Type B pancreatic cell (in vitro differentiated cells): Measurements from ENCODE around the gene AACS. TPM values are rescaled to one million over a fixed set of nuclear protein-coding genes. Genes with fewer than 3 reads are reported as not detected.

Experiments
- DNase-seq: peaks from one replicate; pipeline ENCODE4 v3.0.0; 2021; ENCODE audit warnings: mixed read lengths; ENCODE audit not compliant: unreplicated experiment; ENCODE audit errors: extremely low spot score
- H3K27ac Mint-ChIP-seq: 2 replicates; pipeline ENCODE4 v1.8.0; 2021; ENCODE audit warnings: mild to moderate bottlenecking, mixed read lengths
- H3K27me3 Mint-ChIP-seq: 2 replicates; pipeline ENCODE4 v1.8.0; 2021; ENCODE audit warnings: mixed read lengths
- H3K36me3 Mint-ChIP-seq: 2 replicates; pipeline ENCODE4 v1.8.0; 2021; ENCODE audit warnings: mixed read lengths
- H3K4me1 Mint-ChIP-seq: one replicate; pipeline ENCODE4 v1.8.0; 2021; ENCODE audit warnings: mixed read lengths; ENCODE audit not compliant: unreplicated experiment
- H3K4me3 Mint-ChIP-seq: 2 replicates; pipeline ENCODE4 v1.8.0; 2021; ENCODE audit warnings: mild to moderate bottlenecking, mixed read lengths
- H3K9me3 Mint-ChIP-seq: 2 replicates; pipeline ENCODE4 v1.8.0; 2021; ENCODE audit warnings: mixed read lengths
- total RNA-seq: library from RNA; stranded (reverse); gene quantifications from 2 replicates; pipeline ENCODE4 v1.2.1, GENCODE V29; 2021; ENCODE audit warnings: low replicate concordance
- TF ChIP-seq, protein P1 (sequence below): fragments of 200-600 bp; sonication (generic); conservative IDR thresholded peaks from 2 replicates; pipeline ENCODE4 v1.5.0; 2021; ENCODE audit warnings: antibody characterized with exemption, mild to moderate bottlenecking

The AACS gene
- total RNA-seq, 1 donor from 2014 or later: 37.1 TPM

DNA sequence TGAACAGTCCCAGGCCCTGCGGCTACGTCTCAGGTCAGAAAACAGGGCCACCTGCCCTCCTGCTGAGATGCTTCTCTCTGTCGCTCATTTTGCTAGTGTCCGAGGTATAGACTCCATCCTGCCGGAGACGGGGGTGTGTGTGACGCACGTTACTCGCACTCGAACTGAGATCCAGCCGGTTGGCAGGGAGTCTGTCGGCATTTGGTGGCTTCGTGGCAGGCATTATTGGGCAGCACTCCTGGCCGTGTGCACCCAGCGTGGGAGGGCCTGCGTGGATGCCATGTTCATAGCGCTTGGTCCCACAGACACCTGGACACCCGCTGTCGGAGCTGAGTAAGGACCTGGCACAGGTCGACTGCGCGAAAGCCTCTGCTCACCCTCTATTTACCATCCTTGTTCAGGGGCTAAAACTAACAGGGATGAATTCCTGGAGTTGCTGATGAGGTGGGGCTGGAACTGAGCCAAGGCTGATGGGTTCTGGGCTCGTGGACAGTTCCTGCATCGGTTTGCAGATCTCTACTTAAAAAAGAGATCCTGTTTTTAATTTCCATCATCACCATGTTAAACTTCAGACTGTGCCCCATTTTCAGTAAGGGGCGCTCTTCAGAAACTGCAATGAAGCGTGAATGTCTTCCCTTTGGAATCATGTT, 28.6 kb downstream of the AACS start:
- H3K27me3 Mint-ChIP-seq: no peaks in the 10 kb centered on the region
- peaks cover 17% of the 10 kb centered on the region for H3K4me1 Mint-ChIP-seq
- H3K9me3 Mint-ChIP-seq: no peaks in the 10 kb centered on the region
- no peak for DNase-seq
- peak overlapping the region; percentile 73 for H3K27ac Mint-ChIP-seq
- TF ChIP-seq, protein P1, sequence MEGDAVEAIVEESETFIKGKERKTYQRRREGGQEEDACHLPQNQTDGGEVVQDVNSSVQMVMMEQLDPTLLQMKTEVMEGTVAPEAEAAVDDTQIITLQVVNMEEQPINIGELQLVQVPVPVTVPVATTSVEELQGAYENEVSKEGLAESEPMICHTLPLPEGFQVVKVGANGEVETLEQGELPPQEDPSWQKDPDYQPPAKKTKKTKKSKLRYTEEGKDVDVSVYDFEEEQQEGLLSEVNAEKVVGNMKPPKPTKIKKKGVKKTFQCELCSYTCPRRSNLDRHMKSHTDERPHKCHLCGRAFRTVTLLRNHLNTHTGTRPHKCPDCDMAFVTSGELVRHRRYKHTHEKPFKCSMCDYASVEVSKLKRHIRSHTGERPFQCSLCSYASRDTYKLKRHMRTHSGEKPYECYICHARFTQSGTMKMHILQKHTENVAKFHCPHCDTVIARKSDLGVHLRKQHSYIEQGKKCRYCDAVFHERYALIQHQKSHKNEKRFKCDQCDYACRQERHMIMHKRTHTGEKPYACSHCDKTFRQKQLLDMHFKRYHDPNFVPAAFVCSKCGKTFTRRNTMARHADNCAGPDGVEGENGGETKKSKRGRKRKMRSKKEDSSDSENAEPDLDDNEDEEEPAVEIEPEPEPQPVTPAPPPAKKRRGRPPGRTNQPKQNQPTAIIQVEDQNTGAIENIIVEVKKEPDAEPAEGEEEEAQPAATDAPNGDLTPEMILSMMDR: no peak
- peaks cover 7% of the 10 kb centered on the region for H3K36me3 Mint-ChIP-seq
- no peak overlapping the region for H3K4me3 Mint-ChIP-seq

DNA sequence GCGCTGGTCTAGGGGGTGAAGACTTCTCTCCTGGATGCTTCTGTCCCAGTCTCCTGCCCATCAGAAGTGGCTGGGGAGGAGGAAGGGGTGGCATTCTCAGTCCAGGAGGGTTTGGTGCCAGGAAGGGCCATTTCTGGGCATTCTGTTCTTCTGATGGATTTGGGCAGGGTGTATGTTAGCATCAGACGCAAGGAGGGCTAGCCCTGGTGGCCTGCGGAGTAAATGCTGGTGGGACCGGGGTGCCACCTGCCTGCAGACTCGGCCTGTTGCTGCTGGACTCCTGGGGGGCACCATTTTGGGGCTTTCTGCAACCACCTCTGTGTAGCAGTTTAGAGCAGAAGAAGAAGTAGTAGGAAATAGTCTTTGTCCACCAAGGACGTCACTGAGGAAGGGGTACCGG, 31.7 kb downstream of the AACS start:
- H3K36me3 Mint-ChIP-seq: peaks cover 7% of the 10 kb centered on the region
- TF ChIP-seq, protein P1: no peak
- H3K27ac Mint-ChIP-seq: no peak overlapping the region
- H3K27me3 Mint-ChIP-seq: no peaks in the 10 kb centered on the region
- H3K4me3 Mint-ChIP-seq: no peak overlapping the region
- H3K4me1 Mint-ChIP-seq: peaks cover 25% of the 10 kb centered on the region
- DNase-seq: no peak
- H3K9me3 Mint-ChIP-seq: no peaks in the 10 kb centered on the region

DNA sequence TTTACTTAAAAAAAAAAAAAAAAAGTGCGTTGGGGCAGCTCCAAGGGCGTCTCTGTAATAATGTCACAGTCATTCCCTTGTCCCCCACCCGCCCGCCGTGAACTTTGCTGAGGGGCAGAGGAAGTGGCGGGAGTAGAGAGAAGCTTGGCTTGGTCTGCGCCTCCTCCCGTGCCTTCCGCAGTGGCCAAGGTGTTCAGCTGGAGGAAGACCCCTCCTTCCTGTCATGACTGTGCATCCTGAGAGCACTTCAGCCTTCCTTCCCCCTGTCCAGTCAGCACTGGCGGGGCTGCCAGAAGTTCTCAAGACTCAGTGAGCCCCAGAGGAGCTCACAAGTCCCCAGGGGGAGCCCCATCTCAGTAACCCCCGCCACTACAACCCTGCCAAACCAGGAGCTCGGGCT, 32.2 kb downstream of the AACS start:
- Mint-ChIP-seq H3K4me1 (peaks cover 21% of the 10 kb centered on the region), H3K4me3 (no peak overlapping the region), H3K27me3 (no peaks in the 10 kb centered on the region), H3K27ac (no peak overlapping the region), H3K36me3 (peaks cover 7% of the 10 kb centered on the region), H3K9me3 (no peaks in the 10 kb centered on the region)
- no peak for DNase-seq
- TF ChIP-seq, protein P1: no peak

DNA sequence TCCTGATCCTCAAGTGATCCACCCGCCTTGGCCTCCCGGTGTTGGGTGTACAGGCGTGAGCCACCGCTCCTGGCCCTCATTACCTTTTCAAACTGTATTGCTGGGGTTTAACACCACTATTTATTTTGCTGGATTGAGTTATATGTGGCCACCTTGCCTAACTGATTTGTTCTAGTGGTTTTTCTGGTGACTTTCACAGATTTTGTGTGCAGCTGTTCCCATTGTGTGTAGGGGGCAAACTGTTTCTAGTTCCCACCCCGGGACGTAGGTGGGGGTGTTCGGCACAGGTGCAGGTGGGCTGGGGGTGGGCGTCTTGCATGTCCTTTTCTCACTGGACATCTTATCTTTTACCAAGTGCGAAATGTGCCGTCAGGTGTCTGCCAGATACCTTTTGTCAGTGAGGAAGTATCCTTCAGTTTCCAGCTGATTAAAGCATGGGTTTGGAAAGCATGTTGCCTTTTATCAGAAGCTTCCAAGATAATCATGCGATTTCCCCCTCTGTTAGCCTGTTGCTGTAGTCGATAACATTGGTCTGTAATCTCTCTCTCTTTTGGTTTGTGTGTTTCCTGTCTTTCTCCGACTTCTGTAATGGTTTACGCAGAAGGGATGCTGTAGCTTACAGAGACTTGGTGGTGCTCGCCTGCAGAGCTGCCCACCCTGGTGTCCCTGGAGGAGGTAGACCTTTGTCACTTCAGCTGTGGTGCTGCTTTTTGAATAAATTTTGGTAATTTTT, 33.6 kb downstream of the AACS start:
- Mint-ChIP-seq H3K27me3 (no peaks in the 10 kb centered on the region), H3K36me3 (peaks cover 15% of the 10 kb centered on the region), H3K4me3 (no peak overlapping the region), H3K27ac (peak overlapping the region; percentile 49), H3K9me3 (no peaks in the 10 kb centered on the region), H3K4me1 (peaks cover 13% of the 10 kb centered on the region)
- TF ChIP-seq, protein P1: no peak
- no peak for DNase-seq

DNA sequence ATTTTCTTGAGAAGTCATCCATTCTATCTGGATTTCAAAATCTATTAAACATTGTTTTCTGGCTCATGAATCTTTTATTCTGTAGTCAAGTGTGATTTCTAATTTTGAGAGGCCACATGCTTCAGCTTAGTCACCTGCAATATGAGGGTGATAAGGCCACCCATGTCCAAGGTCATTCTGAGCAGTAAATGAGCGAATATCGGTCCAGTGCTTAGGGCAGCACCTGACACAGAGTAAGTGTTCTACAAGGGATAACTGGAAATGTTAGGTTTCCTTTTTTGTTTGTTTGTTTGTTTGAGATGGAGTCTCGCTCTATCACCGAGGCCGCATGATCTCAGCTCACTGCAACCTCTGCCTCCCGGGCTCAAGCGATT, 34.2 kb downstream of the AACS start:
- no peaks in the 10 kb centered on the region for H3K27me3 Mint-ChIP-seq
- H3K4me3 Mint-ChIP-seq: no peak overlapping the region
- DNase-seq: no peak
- H3K4me1 Mint-ChIP-seq: peaks cover 11% of the 10 kb centered on the region
- H3K9me3 Mint-ChIP-seq: no peaks in the 10 kb centered on the region
- peak overlapping the region; percentile 49 for H3K27ac Mint-ChIP-seq
- peaks cover 18% of the 10 kb centered on the region for H3K36me3 Mint-ChIP-seq
- TF ChIP-seq, protein P1: no peak
